HL-60/S4 (cell line): ENCODE measurements around the gene CEP97.
"Not testable (repeated sequence)": the region's sequence is repeated elsewhere in the genome, so short reads cannot be mapped to it uniquely, and the experiment has no call there.

ENCODE experiments used
- in situ Hi-C: fragments of 300-500 bp; cut with MboI; formaldehyde crosslinking; loops from 2 replicates; pipeline ENCODE4 v1.14.3; 2022; ENCODE audit warnings: low sequenced_read_pairs

The CEP97 gene

GRCh38 chr3:101758224-101758623 is 33.8 kb downstream of the CEP97 start:
- in situ Hi-C loops: no loop called here

- in situ Hi-C loops: no loop called here
Measured at GRCh38 chr3:101762041-101762646, 37.7 kb downstream of the CEP97 start.

GRCh38 chr3:101777745-101778281 is 53.4 kb downstream of the CEP97 start:
- in situ Hi-C loops: not testable (repeated sequence)

- in situ Hi-C loops: no loop called here
Measured at GRCh38 chr3:101778385-101779046, 54.1 kb downstream of the CEP97 start.

GRCh38 chr3:101779047-101779821 is 54.8 kb downstream of the CEP97 start, which contains the start of gene NXPE3:
Gene NXPE3, plus strand, starts transcription at chr3:101779211. Its CDS starts 6,386 bp downstream, at chr3:101785597.
- in situ Hi-C loops: no loop called here

- in situ Hi-C loops: no loop called here
Measured at GRCh38 chr3:101779822-101780381, 55.5 kb downstream of the CEP97 start.

GRCh38 chr3:101780661-101781060 is 56.2 kb downstream of the CEP97 start:
- in situ Hi-C loops: no loop called here

GRCh38 chr3:101781166-101781565 is 56.8 kb downstream of the CEP97 start:
- in situ Hi-C loops: no loop called here

- in situ Hi-C loops: no loop called here
Measured at GRCh38 chr3:101784855-101785613, 60.6 kb downstream of the CEP97 start.

- in situ Hi-C loops: no loop called here
Measured at GRCh38 chr3:101791778-101792177, 67.4 kb downstream of the CEP97 start.

- in situ Hi-C loops: no loop called here
Measured at GRCh38 chr3:101796077-101796680, 71.8 kb downstream of the CEP97 start.

- in situ Hi-C loops: loop anchor here (25.0 kb wide), 1 partner anchor 736 kb away; no protein-coding TSS in a partner anchor
Measured at GRCh38 chr3:101801174-101801573, 76.8 kb downstream of the CEP97 start.

GRCh38 chr3:101802179-101802578 is 77.8 kb downstream of the CEP97 start:
- in situ Hi-C loops: loop anchor here (25.0 kb wide), 1 partner anchor 735 kb away; no protein-coding TSS in a partner anchor

GRCh38 chr3:101803173-101803782 is 78.9 kb downstream of the CEP97 start:
- in situ Hi-C loops: loop anchor here (25.0 kb wide), 1 partner anchor 734 kb away; no protein-coding TSS in a partner anchor

GRCh38 chr3:101803939-101804338 is 79.5 kb downstream of the CEP97 start:
- in situ Hi-C loops: loop anchor here (25.0 kb wide), 1 partner anchor 733 kb away; no protein-coding TSS in a partner anchor

- in situ Hi-C loops: loop anchor here (25.0 kb wide), 1 partner anchor 731 kb away; no protein-coding TSS in a partner anchor
Measured at GRCh38 chr3:101806491-101806890, 82.1 kb downstream of the CEP97 start.

- in situ Hi-C loops: loop anchor here (25.0 kb wide), 1 partner anchor 729 kb away; no protein-coding TSS in a partner anchor
Measured at GRCh38 chr3:101807888-101808287, 83.5 kb downstream of the CEP97 start.

GRCh38 chr3:101809178-101810021 is 85.0 kb downstream of the CEP97 start:
- in situ Hi-C loops: loop anchor here (10.0 to 25.0 kb wide), 2 partner anchors 415 to 728 kb away; no protein-coding TSS in a partner anchor
